DOHH2 (cell line): ENCODE measurements around the gene CLDN14.

ENCODE experiments used
- H3F3A ChIP-seq: fragments of 200-600 bp; sonication (generic), shearing (Covaris generic); 2 replicates; pipeline ENCODE4 v1.6.0; 2016; ENCODE audit warnings: antibody characterized with exemption, mild to moderate bottlenecking; ENCODE audit not compliant: control insufficient read depth, insufficient read depth
- H3K27ac ChIP-seq: fragments of 200-600 bp; sonication (generic); 2 replicates; pipeline ENCODE4 v1.5.1; 2014; ENCODE audit warnings: low read depth, mild to moderate bottlenecking, low read length, moderate library complexity
- H3K27me3 ChIP-seq: fragments of 200-600 bp; sonication (generic); 2 replicates; pipeline ENCODE4 v1.6.1; 2014; ENCODE audit warnings: mild to moderate bottlenecking, low read length, mixed read lengths; ENCODE audit not compliant: control insufficient read depth
- H3K36me3 ChIP-seq: fragments of 200-600 bp; sonication (generic); 2 replicates; pipeline ENCODE4 v1.6.1; 2014; ENCODE audit warnings: mild to moderate bottlenecking, low read length, moderate library complexity, mixed read lengths; ENCODE audit not compliant: control insufficient read depth
- H3K4me1 ChIP-seq: fragments of 200-600 bp; sonication (generic); 2 replicates; pipeline ENCODE4 v1.6.1; 2014; ENCODE audit warnings: mild to moderate bottlenecking, low read length, mixed read lengths; ENCODE audit not compliant: control insufficient read depth
- H3K4me2 ChIP-seq: fragments of 200-600 bp; sonication (generic); 2 replicates; pipeline ENCODE4 v1.6.0; 2014; ENCODE audit warnings: mild to moderate bottlenecking, low read length, moderate library complexity
- H3K4me3 ChIP-seq: fragments of 200-600 bp; sonication (generic); 2 replicates; pipeline ENCODE4 v1.5.1; 2014; ENCODE audit warnings: mild to moderate bottlenecking, low read length, mixed read lengths
- H3K79me2 ChIP-seq: fragments of 200-600 bp; sonication (generic); 2 replicates; pipeline ENCODE4 v1.6.1; 2014; ENCODE audit warnings: mild to moderate bottlenecking, low read length, mixed read lengths; ENCODE audit not compliant: control insufficient read depth
- H3K9me2 ChIP-seq: fragments of 200-600 bp; sonication (generic); replicated peaks from 2 replicates; pipeline ENCODE4 v1.6.1; 2014; ENCODE audit warnings: mild to moderate bottlenecking, low read length, mixed read lengths; ENCODE audit not compliant: control insufficient read depth
- H3K9me3 ChIP-seq: fragments of 200-600 bp; sonication (generic); 2 replicates; pipeline ENCODE4 v1.6.1; 2014; ENCODE audit warnings: antibody characterized with exemption, low read length, mixed read lengths; ENCODE audit not compliant: control insufficient read depth, insufficient read depth
- H4K20me1 ChIP-seq: fragments of 200-600 bp; sonication (generic); 2 replicates; pipeline ENCODE4 v1.6.0; 2014; ENCODE audit warnings: low read depth, mild to moderate bottlenecking, antibody characterized with exemption, low read length, moderate library complexity; ENCODE audit not compliant: control insufficient read depth, insufficient read depth
- EZH2phosphoT487 ChIP-seq: fragments of 200-600 bp; sonication (generic); IDR thresholded peaks from 2 replicates; pipeline ENCODE4 v1.6.1; 2017; ENCODE audit warnings: borderline replicate concordance, mild to moderate bottlenecking, antibody characterized with exemption, low read length, moderate library complexity, mixed read lengths
- TF ChIP-seq, protein P1 (sequence below): fragments of 200-600 bp; sonication (generic); IDR thresholded peaks from one replicate; pipeline ENCODE4 v1.5.1; 2014; ENCODE audit warnings: antibody characterized with exemption, mild to moderate bottlenecking, low read depth, low read length; ENCODE audit not compliant: poor library complexity, severe bottlenecking

CLDN14 gene

DNA sequence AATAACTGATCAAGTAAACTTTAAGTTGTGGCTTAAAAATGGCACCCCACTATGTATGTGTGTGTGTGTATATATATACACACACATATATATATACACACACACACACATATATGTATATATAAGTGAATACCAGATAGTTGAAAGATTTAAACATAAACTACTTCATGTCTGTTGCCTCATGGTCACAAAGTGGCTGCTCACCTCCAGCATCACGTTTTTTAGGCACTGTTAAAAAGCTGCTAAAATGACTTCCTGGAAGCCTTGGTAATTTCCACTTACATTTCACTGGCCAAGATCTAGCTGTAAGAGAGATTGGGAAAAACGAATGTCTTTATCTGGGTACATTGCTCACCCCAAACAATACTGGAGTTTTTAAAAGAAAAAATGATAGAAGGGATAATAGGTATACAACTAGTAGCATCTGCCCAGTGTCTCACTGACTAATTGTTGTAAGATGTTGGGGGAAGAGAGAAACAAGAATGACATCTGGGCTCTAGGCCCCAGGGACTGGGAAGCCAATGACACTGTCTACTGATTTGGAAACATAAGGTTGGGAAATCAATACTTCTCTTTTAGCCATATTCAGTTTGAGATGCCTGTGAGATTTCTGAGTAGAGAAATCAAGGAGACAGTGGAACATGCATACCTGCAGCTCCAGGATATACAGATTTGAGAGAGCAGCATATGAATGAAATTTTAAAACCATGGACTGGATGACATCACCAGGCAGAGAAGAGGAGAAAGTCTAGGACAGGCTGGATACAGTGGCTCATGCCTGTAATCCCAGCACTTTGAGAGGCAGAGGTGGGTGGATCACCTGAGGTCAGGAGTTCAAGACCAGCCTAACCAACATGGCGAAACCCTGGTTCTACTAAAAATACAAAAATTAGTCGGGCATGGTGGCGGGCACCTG, 42.8 kb downstream of the CLDN14 start:
- no peaks in the 10 kb centered on the region for H3K4me1 ChIP-seq
- H3K9me3 ChIP-seq, result no peaks in the 10 kb centered on the region
- no peaks in the 10 kb centered on the region for H3K36me3 ChIP-seq
- no peak overlapping the region for H3K4me3 ChIP-seq
- H3K27ac ChIP-seq, result no peak overlapping the region
- no peak for TF ChIP-seq EZH2phosphoT487
- H3K27me3 ChIP-seq, result no peaks in the 10 kb centered on the region
- H3K79me2 ChIP-seq, result no peaks in the 10 kb centered on the region
- no peaks in the 10 kb centered on the region for H3F3A ChIP-seq
- no peaks in the 10 kb centered on the region for H3K9me2 ChIP-seq
- H3K4me2 ChIP-seq, result no peak overlapping the region
- H4K20me1 ChIP-seq, result no peaks in the 10 kb centered on the region

DNA sequence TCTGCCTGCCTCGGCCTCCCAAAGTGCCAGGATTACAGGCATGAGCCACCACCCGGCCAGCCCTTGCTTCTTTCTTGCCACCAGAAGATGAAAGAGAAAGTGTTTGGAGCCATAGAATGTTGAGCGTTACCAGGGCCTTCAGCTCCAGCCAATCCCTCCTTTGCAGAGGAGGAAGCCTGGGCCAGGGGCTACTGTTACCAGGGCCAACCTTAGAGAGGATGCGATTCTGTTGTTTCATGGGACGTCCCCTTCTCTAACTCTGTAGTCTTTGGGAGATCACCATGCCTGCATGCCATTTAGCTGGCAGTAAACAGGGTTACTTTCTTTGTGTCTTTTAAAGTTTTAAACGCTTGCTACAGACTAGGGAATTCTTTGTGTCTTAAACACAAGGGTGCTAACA, 45.8 kb downstream of the CLDN14 start:
- no peak overlapping the region for H3K4me2 ChIP-seq
- no peaks in the 10 kb centered on the region for H3K79me2 ChIP-seq
- no peaks in the 10 kb centered on the region for H3K9me3 ChIP-seq
- H3K4me3 ChIP-seq, result no peak overlapping the region
- H3K27me3 ChIP-seq, result peaks cover 11% of the 10 kb centered on the region
- TF ChIP-seq EZH2phosphoT487, result no peak
- TF ChIP-seq, protein P1, sequence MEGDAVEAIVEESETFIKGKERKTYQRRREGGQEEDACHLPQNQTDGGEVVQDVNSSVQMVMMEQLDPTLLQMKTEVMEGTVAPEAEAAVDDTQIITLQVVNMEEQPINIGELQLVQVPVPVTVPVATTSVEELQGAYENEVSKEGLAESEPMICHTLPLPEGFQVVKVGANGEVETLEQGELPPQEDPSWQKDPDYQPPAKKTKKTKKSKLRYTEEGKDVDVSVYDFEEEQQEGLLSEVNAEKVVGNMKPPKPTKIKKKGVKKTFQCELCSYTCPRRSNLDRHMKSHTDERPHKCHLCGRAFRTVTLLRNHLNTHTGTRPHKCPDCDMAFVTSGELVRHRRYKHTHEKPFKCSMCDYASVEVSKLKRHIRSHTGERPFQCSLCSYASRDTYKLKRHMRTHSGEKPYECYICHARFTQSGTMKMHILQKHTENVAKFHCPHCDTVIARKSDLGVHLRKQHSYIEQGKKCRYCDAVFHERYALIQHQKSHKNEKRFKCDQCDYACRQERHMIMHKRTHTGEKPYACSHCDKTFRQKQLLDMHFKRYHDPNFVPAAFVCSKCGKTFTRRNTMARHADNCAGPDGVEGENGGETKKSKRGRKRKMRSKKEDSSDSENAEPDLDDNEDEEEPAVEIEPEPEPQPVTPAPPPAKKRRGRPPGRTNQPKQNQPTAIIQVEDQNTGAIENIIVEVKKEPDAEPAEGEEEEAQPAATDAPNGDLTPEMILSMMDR, result no peak
- no peak overlapping the region for H3K27ac ChIP-seq
- H3F3A ChIP-seq, result no peaks in the 10 kb centered on the region
- H4K20me1 ChIP-seq, result no peaks in the 10 kb centered on the region
- H3K9me2 ChIP-seq, result no peaks in the 10 kb centered on the region
- no peaks in the 10 kb centered on the region for H3K36me3 ChIP-seq
- no peaks in the 10 kb centered on the region for H3K4me1 ChIP-seq

DNA sequence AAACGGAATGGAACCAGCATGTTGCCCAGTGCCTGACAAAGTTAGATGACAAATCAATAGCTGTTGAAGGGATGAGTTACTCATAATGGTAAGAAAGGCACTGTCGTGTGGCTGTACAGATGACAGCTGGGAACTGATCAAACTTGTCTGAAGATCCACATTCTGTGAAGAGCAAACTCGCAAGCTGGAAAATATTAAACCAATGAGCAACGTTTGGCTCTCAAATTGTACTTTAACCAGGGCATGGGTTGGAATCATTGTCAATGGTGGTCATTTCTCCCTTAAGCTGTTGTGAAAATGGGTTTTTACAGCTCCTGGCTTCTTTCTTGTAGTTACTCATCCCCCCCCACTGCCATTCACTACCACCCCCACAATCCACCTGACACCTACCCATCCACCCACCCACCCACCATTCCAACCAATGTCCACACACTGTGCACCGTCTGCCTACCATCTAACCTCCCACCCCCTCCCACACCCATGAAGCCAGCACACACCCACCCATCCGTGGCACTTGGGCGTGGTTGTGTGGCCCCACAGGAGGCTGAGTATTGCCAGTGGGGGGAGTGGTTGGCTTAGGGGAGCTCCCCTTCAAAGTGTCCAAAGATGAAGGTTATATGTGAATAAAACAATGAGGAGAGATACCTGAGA, 46.7 kb downstream of the CLDN14 start:
- H3K4me1 ChIP-seq, result no peaks in the 10 kb centered on the region
- H3K36me3 ChIP-seq, result no peaks in the 10 kb centered on the region
- no peaks in the 10 kb centered on the region for H3K79me2 ChIP-seq
- peaks cover 11% of the 10 kb centered on the region for H3K27me3 ChIP-seq
- H3F3A ChIP-seq, result no peaks in the 10 kb centered on the region
- no peak overlapping the region for H3K4me2 ChIP-seq
- H3K9me3 ChIP-seq, result no peaks in the 10 kb centered on the region
- no peaks in the 10 kb centered on the region for H4K20me1 ChIP-seq
- no peak overlapping the region for H3K27ac ChIP-seq
- H3K4me3 ChIP-seq, result no peak overlapping the region
- H3K9me2 ChIP-seq, result no peaks in the 10 kb centered on the region
- TF ChIP-seq, protein P1, result no peak
- no peak for TF ChIP-seq EZH2phosphoT487

DNA sequence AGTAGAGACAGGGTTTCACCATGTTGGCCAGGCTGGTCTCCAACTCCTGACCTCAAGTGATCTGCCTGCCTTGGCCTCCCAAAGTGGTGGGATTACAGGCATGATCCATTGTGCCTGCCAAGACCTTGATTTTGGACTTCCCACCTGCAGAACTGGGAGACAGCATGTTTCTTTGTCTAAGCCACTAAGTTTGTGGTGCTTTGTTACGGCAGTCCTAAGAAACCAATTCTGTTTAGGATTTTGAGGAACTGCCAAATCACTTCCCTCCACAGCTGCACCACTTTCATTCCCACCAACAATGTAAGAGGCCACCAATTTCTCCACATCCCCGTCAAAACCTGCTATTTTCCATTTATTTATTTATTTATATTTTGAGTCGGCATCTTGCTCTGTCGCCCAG, 48.7 kb downstream of the CLDN14 start:
- H3K27ac ChIP-seq, result no peak overlapping the region

More for the DNA sequence above, 48.7 kb downstream of the CLDN14 start:
- no peak for TF ChIP-seq EZH2phosphoT487
- TF ChIP-seq, protein P1, result no peak
- Histone ChIP-seq H3F3A (no peaks in the 10 kb centered on the region), H3K4me1 (no peaks in the 10 kb centered on the region), H3K4me2 (no peak overlapping the region), H3K36me3 (no peaks in the 10 kb centered on the region), H4K20me1 (no peaks in the 10 kb centered on the region), H3K9me3 (no peaks in the 10 kb centered on the region), H3K4me3 (no peak overlapping the region), H3K79me2 (no peaks in the 10 kb centered on the region), H3K27me3 (peaks cover 11% of the 10 kb centered on the region), H3K9me2 (no peaks in the 10 kb centered on the region)
